HCT116 (cell line): ENCODE results near the gene RASAL2. TPM values are rescaled to one million over a fixed set of nuclear protein-coding genes. Genes with fewer than 3 reads are reported as not detected.

Source experiments
- ATAC-seq: fragments of 200-7000 bp; cut with Tn5 transposase; 2 replicates; pipeline ENCODE4 v1.9.1; 2020; ENCODE audit warnings: mild to moderate bottlenecking, moderate library complexity
- BruUV-seq: library from RNA; stranded (reverse); fragments of 400-500 nt; replicated peaks from 2 replicates; lab custom pipeline; 2021; lab: Mats Ljungman, UMichigan
- CTCF ChIA-PET: fragments of 300-600 bp; sonication (Branson Sonifier 250); formaldehyde crosslinking; loops from one replicate; lab custom pipeline; 2021; ENCODE audit warnings: antibody characterized with exemption; lab: Charles Lee
- POLR2A ChIA-PET: fragments of 300-600, 350-600 bp; sonication (Branson Sonifier 250); formaldehyde crosslinking; loops from one replicate; lab custom pipeline; 2021; ENCODE audit warnings: antibody characterized with exemption; lab: Charles Lee
- RAD21 ChIA-PET, 2 experiments: fragments of 300-600 bp; sonication (Branson Sonifier 250); formaldehyde crosslinking; loops; one replicate each; lab custom pipeline; 2023; ENCODE audit warnings: low total read pairs in 2 of 2; ENCODE audit not compliant: uncharacterized antibody in 2 of 2, unreplicated experiment in 2 of 2, low non-redundant PET in 1 of 2; lab: Charles Lee
- DNase-seq: peaks from one replicate; pipeline ENCODE4 v3.0.0-alpha.2; 2010; ENCODE audit warnings: low read depth, low spot score
- H2AFZ ChIP-seq: fragments of 200-600 bp; shearing (Covaris generic), sonication (generic); 2 replicates; pipeline ENCODE4 v1.6.1; 2017; ENCODE audit warnings: low read depth, mixed run types, mixed read lengths, antibody characterized with exemption, low read length; ENCODE audit not compliant: poor library complexity, severe bottlenecking
- H3K27ac ChIP-seq: 2 replicates; pipeline ENCODE4 v1.5.1; 2012; ENCODE audit warnings: low read depth, low read length
- H3K27me3 ChIP-seq: fragments of 200-600 bp; sonication (generic); 2 replicates; pipeline ENCODE4 v1.6.1; 2016; ENCODE audit warnings: mixed run types, low read length, mixed read lengths; ENCODE audit not compliant: insufficient read depth
- H3K36me3 ChIP-seq, 2 experiments: fragments of 200-500 bp in 1 of 2; fragments of 200-600 bp in 1 of 2; sonication (Bioruptor generic) in 1 of 2; sonication (generic) in 1 of 2; 2 replicates each; pipeline versions ENCODE4 v1.5.1 to v1.6.1; 2014 to 2016; ENCODE audit warnings: low read length in 2 of 2, inconsistent platforms in 1 of 2, mixed read lengths in 1 of 2, mixed run types in 1 of 2; ENCODE audit not compliant: insufficient read depth in 2 of 2, control insufficient read depth in 1 of 2
- H3K4me1 ChIP-seq, 2 experiments: fragments of 200-600 bp in 1 of 2; sonication (generic) in 1 of 2; 2 replicates each; pipeline versions ENCODE4 v1.5.1 to v1.6.1; 2012 to 2017; ENCODE audit warnings: low read length in 2 of 2, inconsistent platforms in 1 of 2, mild to moderate bottlenecking in 1 of 2, mixed read lengths in 1 of 2, mixed run types in 1 of 2, moderate library complexity in 1 of 2; ENCODE audit not compliant: insufficient read depth in 2 of 2, control insufficient read depth in 1 of 2
- H3K4me2 ChIP-seq: fragments of 200-600 bp; sonication (generic); 2 replicates; pipeline ENCODE4 v1.6.1; 2017; ENCODE audit warnings: mixed run types, low read length, mixed read lengths
- H3K4me3 ChIP-seq, 2 experiments: fragments of 200-600 bp in 1 of 2; sonication (generic) in 1 of 2; replicated peaks in 1 of 2; 2 replicates each; pipeline ENCODE4 v1.5.1; 2011 to 2016; ENCODE audit warnings: low read length in 2 of 2, control low read depth in 1 of 2, low read depth in 1 of 2, mild to moderate bottlenecking in 1 of 2, mixed read lengths in 1 of 2, mixed run types in 1 of 2
- H3K79me2 ChIP-seq: fragments of 200-600 bp; sonication (generic); 2 replicates; pipeline ENCODE4 v1.6.1; 2017; ENCODE audit warnings: mild to moderate bottlenecking, mixed run types, low read length, moderate library complexity, mixed read lengths; ENCODE audit not compliant: insufficient read depth
- H3K9ac ChIP-seq: fragments of 200-600 bp; sonication (generic); 2 replicates; pipeline ENCODE4 v1.6.1; 2016; ENCODE audit warnings: low read length, mixed read lengths
- H3K9me2 ChIP-seq: fragments of 200-600 bp; sonication (generic), shearing (Covaris generic); 2 replicates; pipeline ENCODE4 v1.6.1; 2017; ENCODE audit warnings: mixed run types, mild to moderate bottlenecking, moderate library complexity; ENCODE audit not compliant: insufficient read depth
- H3K9me3 ChIP-seq, 2 experiments: fragments of 200-500 bp in 1 of 2; fragments of 200-600 bp in 1 of 2; sonication (Bioruptor generic) in 1 of 2; sonication (generic) in 1 of 2; 2 replicates each; pipeline ENCODE4 v1.6.1; 2014 to 2017; ENCODE audit warnings: low read length in 2 of 2, mixed read lengths in 2 of 2, inconsistent platforms in 1 of 2, low read depth in 1 of 2, mild to moderate bottlenecking in 1 of 2, mixed run types in 1 of 2, moderate library complexity in 1 of 2; ENCODE audit not compliant: control insufficient read depth in 1 of 2, insufficient read depth in 1 of 2
- H4K20me1 ChIP-seq: fragments of 200-600 bp; sonication (generic), shearing (Covaris generic); 2 replicates; pipeline ENCODE4 v1.6.1; 2017; ENCODE audit warnings: mixed run types, mild to moderate bottlenecking, moderate library complexity; ENCODE audit not compliant: insufficient read depth
- ATF3 ChIP-seq: IDR thresholded peaks from 2 replicates; pipeline ENCODE4 v1.6.1; 2012
- CBX3 ChIP-seq: IDR thresholded peaks from 2 replicates; pipeline ENCODE4 v1.6.1; 2012; ENCODE audit warnings: low read depth
- CTCF ChIP-seq, 3 experiments: fragments of 200-600 bp in 1 of 3; sonication (generic) in 1 of 3; IDR thresholded peaks in 2 of 3; conservative IDR thresholded peaks in 1 of 3; 2 replicates each; pipeline ENCODE4 v1.5.1; 2012 to 2017; ENCODE audit warnings: low read depth in 2 of 3, low read length in 2 of 3, antibody characterized with exemption in 1 of 3, borderline replicate concordance in 1 of 3, control low read depth in 1 of 3, mild to moderate bottlenecking in 1 of 3, mixed read lengths in 1 of 3, mixed run types in 1 of 3, moderate library complexity in 1 of 3; ENCODE audit not compliant: insufficient read depth in 1 of 3
- ELF1 ChIP-seq: IDR thresholded peaks from 2 replicates; pipeline ENCODE4 v1.6.1; 2012; ENCODE audit warnings: low read depth, borderline replicate concordance
- EZH2 ChIP-seq: fragments of 200-600 bp; sonication (generic); IDR thresholded peaks from 2 replicates; pipeline ENCODE4 v1.6.1; 2017; ENCODE audit warnings: antibody characterized with exemption, mixed run types
- EZH2phosphoT487 ChIP-seq: fragments of 200-600 bp; IDR thresholded peaks from 2 replicates; pipeline ENCODE4 v1.6.1; 2018; ENCODE audit warnings: antibody characterized with exemption, borderline replicate concordance
- JUND ChIP-seq: IDR thresholded peaks from 2 replicates; pipeline ENCODE4 v1.6.1; 2012
- POLR2A ChIP-seq: IDR thresholded peaks from 2 replicates; pipeline ENCODE4 v1.7.0; 2011; ENCODE audit warnings: borderline replicate concordance; ENCODE audit not compliant: insufficient read depth, insufficient read length; ENCODE audit errors: extremely low read depth
- RAD21 ChIP-seq: IDR thresholded peaks from 2 replicates; pipeline ENCODE4 v1.6.1; 2012; ENCODE audit warnings: low read depth, mild to moderate bottlenecking
- REST ChIP-seq: IDR thresholded peaks from 2 replicates; pipeline ENCODE4 v1.6.1; 2012; ENCODE audit warnings: low read depth
- SIN3A ChIP-seq: IDR thresholded peaks from 2 replicates; pipeline ENCODE4 v1.6.1; 2012; ENCODE audit warnings: low read depth
- SP1 ChIP-seq: IDR thresholded peaks from 2 replicates; pipeline ENCODE4 v1.6.1; 2012; ENCODE audit warnings: low read depth
- SRF ChIP-seq: IDR thresholded peaks from 2 replicates; pipeline ENCODE4 v1.6.1; 2012; ENCODE audit warnings: low read depth
- YY1 ChIP-seq: IDR thresholded peaks from 2 replicates; pipeline ENCODE4 v1.6.1; 2011; ENCODE audit warnings: low read length, low read depth, moderate library complexity, mild to moderate bottlenecking; ENCODE audit not compliant: insufficient replicate concordance; ENCODE audit errors: extremely low read depth
- ZFX ChIP-seq: fragments of 450-650 bp; IDR thresholded peaks from 2 replicates; pipeline ENCODE4 v1.6.1; 2017
- ZNF274 ChIP-seq: fragments of 200-500 bp; sonication (Bioruptor generic); IDR thresholded peaks from 2 replicates; pipeline ENCODE4 v1.6.1; 2014; ENCODE audit warnings: mild to moderate bottlenecking, low read depth, low read length, inconsistent platforms
- intact Hi-C: fragments of 100-400 bp; cut with micrococcal nuclease; formaldehyde crosslinking; loops from 2 replicates; pipeline ENCODE4 v1.10.0; 2022
- total RNA-seq: library from RNA; stranded (reverse); gene quantifications from one replicate; pipeline ENCODE4 v1.2.1, GENCODE V29; 2021; ENCODE audit not compliant: unreplicated experiment
- TF ChIP-seq, protein P1 (sequence below): IDR thresholded peaks from 2 replicates; pipeline ENCODE4 v1.6.1; 2012

RASAL2 gene
- total RNA-seq, 1 experiment from 2014 or later, result 11.7 TPM

GRCh38 chr1:178457651-178458050, 363.7 kb downstream of the RASAL2 start:
- H3K9ac ChIP-seq, result no peak overlapping the region
- no peaks in the 10 kb centered on the region for H3K4me1 ChIP-seq
- no peak overlapping the region for H3K4me2 ChIP-seq
- BruUV-seq, result no TSS peak
- no peaks in the 10 kb centered on the region for H3K9me3 ChIP-seq
- no peak for TF ChIP-seq SP1
- no peak for TF ChIP-seq CBX3
- no peak for TF ChIP-seq RAD21
- no peaks in the 10 kb centered on the region for H3K27me3 ChIP-seq
- no peak overlapping the region for H2AFZ ChIP-seq
- no peaks in the 10 kb centered on the region for H3K36me3 ChIP-seq
- intact Hi-C loops, result no loop called here
- ChIA-PET POLR2A (no interaction called here), CTCF (no interaction called here), RAD21 (no interaction called here)
- no peak overlapping the region for H3K4me3 ChIP-seq
- no peaks in the 10 kb centered on the region for H3K9me2 ChIP-seq
- H3K27ac ChIP-seq, result no peak overlapping the region
- no peaks in the 10 kb centered on the region for H3K79me2 ChIP-seq
- no peak for DNase-seq
- no peaks in the 10 kb centered on the region for H4K20me1 ChIP-seq
- no peak for ATAC-seq

DNA sequence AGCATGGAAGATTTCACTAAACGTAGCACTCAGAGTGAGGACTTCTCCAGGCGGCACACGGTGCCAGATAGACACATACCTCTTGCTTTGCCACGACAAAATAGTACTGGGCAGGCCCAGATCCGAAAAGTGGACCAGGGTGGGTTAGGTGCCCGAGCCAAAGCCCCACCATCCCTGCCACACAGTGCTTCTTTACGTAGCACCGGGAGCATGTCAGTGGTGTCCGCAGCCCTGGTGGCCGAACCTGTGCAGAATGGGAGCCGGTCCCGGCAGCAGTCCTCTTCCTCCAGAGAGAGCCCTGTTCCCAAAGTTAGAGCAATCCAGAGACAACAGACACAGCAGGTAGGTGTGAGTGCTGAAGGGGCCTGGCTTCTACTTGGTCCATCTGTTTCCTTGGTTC, 364.3 kb downstream of the RASAL2 start:
- Histone ChIP-seq H3K4me1 (no peaks in the 10 kb centered on the region), H3K9ac (no peak overlapping the region), H3K27ac (no peak overlapping the region), H3K79me2 (no peaks in the 10 kb centered on the region), H3K4me3 (no peak overlapping the region), H3K9me3 (no peaks in the 10 kb centered on the region), H2AFZ (no peak overlapping the region), H3K9me2 (no peaks in the 10 kb centered on the region), H3K4me2 (no peak overlapping the region), H4K20me1 (no peaks in the 10 kb centered on the region), H3K36me3 (no peaks in the 10 kb centered on the region), H3K27me3 (no peaks in the 10 kb centered on the region)
- RAD21 ChIA-PET, result no interaction called here
- intact Hi-C loops, result no loop called here
- CTCF ChIA-PET, result no interaction called here
- ATAC-seq (no peak), DNase-seq (no peak)
- POLR2A ChIA-PET, result no interaction called here
- no TSS peak for BruUV-seq
- TF ChIP-seq SRF, result no peak
- no peak for TF ChIP-seq YY1
- no peak for TF ChIP-seq ATF3
- TF ChIP-seq CTCF (IDR thresholded peaks at IDR 0.05 in 2 of 3, conservative IDR thresholded peaks at IDR 0.05 in 1 of 3; ENCODE audit: borderline replicate concordance in 1 of 3, insufficient read depth in 1 of 3, low read depth in 2 of 3, low read length in 2 of 3), result no peak
- no peak for TF ChIP-seq REST
- no peak for TF ChIP-seq ELF1
- no peak for TF ChIP-seq EZH2
- no peak for TF ChIP-seq POLR2A
- no peak for TF ChIP-seq ZFX
- TF ChIP-seq, protein P1, sequence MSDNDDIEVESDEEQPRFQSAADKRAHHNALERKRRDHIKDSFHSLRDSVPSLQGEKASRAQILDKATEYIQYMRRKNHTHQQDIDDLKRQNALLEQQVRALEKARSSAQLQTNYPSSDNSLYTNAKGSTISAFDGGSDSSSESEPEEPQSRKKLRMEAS, result no peak
- no peak for TF ChIP-seq JUND
- no peak for TF ChIP-seq ZNF274
- TF ChIP-seq SIN3A, result no peak
- no peak for TF ChIP-seq EZH2phosphoT487
